B cell (primary cell): ENCODE results near the gene WDR4. TPM values are rescaled to one million over a fixed set of nuclear protein-coding genes. Genes with fewer than 3 reads are reported as not detected.

Source experiments
- ATAC-seq: fragments of 200-7000 bp; cut with Tn5 transposase; one replicate; pipeline ENCODE4 v1.10.0; 2021; ENCODE audit warnings: low read depth, mild to moderate bottlenecking, moderate number of reproducible peaks, moderate library complexity
- CTCF ChIA-PET: fragments of 350-600 bp; sonication (Branson Sonifier 250); formaldehyde crosslinking; loops from one replicate; lab custom pipeline; 2021; ENCODE audit warnings: antibody characterized with exemption, inconsistent platforms; lab: Charles Lee
- POLR2A ChIA-PET: fragments of 350-600 bp; sonication (Branson Sonifier 250); formaldehyde crosslinking; loops from one replicate; lab custom pipeline; 2021; ENCODE audit warnings: antibody characterized with exemption; lab: Charles Lee
- DNase-seq: peaks from one replicate; pipeline ENCODE4 v3.0.0; 2013
- H2AFZ ChIP-seq: 2 replicates; pipeline ENCODE4 v1.6.1; 2012; ENCODE audit warnings: mild to moderate bottlenecking, low read depth, low read length; ENCODE audit not compliant: insufficient read depth, poor library complexity, severe bottlenecking
- H3K27ac ChIP-seq, 2 donors: 1 replicate in 1 of 2; 2 replicates in 1 of 2; pipeline ENCODE4 v1.5.1; 2012 to 2013; ENCODE audit warnings: low read length in 2 of 2, mild to moderate bottlenecking in 2 of 2, moderate library complexity in 1 of 2
- H3K27me3 ChIP-seq, 4 experiments: fragments of 200-600 bp in 1 of 4; sonication (generic) in 1 of 4; replicated peaks in 1 of 4; 1 replicate in 2 of 4; 2 replicates in 2 of 4; pipeline versions ENCODE4 v1.6.1 to v1.7.0; 2013 to 2016; ENCODE audit warnings: low read length in 3 of 4, mild to moderate bottlenecking in 2 of 4, mixed read lengths in 1 of 4, moderate library complexity in 1 of 4; ENCODE audit not compliant: insufficient read depth in 4 of 4, control insufficient read depth in 3 of 4; ENCODE audit errors: control extremely low read depth in 1 of 4
- H3K36me3 ChIP-seq, 2 experiments: replicated peaks in 1 of 2; 1 replicate in 1 of 2; 2 replicates in 1 of 2; pipeline versions ENCODE4 v1.6.1 to v1.7.1; 2013; ENCODE audit warnings: low read length in 1 of 2; ENCODE audit not compliant: insufficient read depth in 2 of 2, control insufficient read depth in 1 of 2; ENCODE audit errors: control extremely low read depth in 1 of 2, extremely low read depth in 1 of 2
- H3K4me1 ChIP-seq, 2 donors: fragments of 200-600 bp in 1 of 2; sonication (generic) in 1 of 2; 1 replicate in 1 of 2; 2 replicates in 1 of 2; pipeline versions ENCODE4 v1.5.1 to v1.6.1; 2013 to 2017; ENCODE audit warnings: low read length in 2 of 2; ENCODE audit not compliant: control insufficient read depth in 2 of 2, insufficient read depth in 2 of 2
- H3K4me2 ChIP-seq: replicated peaks from 2 replicates; pipeline ENCODE3; 2012; ENCODE audit warnings: mild to moderate bottlenecking, low read depth, low read length; ENCODE audit not compliant: poor library complexity, severe bottlenecking
- H3K4me3 ChIP-seq, 5 experiments: fragments of 200-600 bp in 1 of 5; sonication (generic) in 1 of 5; 1 replicate in 3 of 5; 2 replicates in 2 of 5; pipeline versions ENCODE4 v1.5.1 to v1.7.0; 2011 to 2016; ENCODE audit warnings: low read length in 4 of 5, mild to moderate bottlenecking in 4 of 5, low read depth in 2 of 5, control low read depth in 1 of 5, moderate library complexity in 1 of 5; ENCODE audit not compliant: insufficient read depth in 1 of 5; ENCODE audit errors: control extremely low read depth in 1 of 5, extremely low read depth in 1 of 5
- H3K79me2 ChIP-seq: fragments of 200-600 bp; sonication (generic); one replicate; pipeline ENCODE4 v1.6.0; 2016; ENCODE audit warnings: low read length; ENCODE audit not compliant: control insufficient read depth, insufficient read depth
- H3K9ac ChIP-seq: fragments of 200-600 bp; sonication (generic); 2 replicates; pipeline ENCODE4 v1.6.1; 2017; ENCODE audit warnings: mild to moderate bottlenecking, low read length, moderate library complexity
- H3K9me3 ChIP-seq, 3 donors: one replicate each; pipeline versions ENCODE4 v1.6.1 to v1.7.1; 2013; ENCODE audit warnings: low read length in 2 of 3; ENCODE audit not compliant: control insufficient read depth in 2 of 3, insufficient read depth in 1 of 3; ENCODE audit errors: control extremely low read depth in 1 of 3
- H4K20me1 ChIP-seq: 2 replicates; pipeline ENCODE4 v1.6.0; 2012; ENCODE audit warnings: mild to moderate bottlenecking, low read length; ENCODE audit not compliant: insufficient read depth, control insufficient read depth, poor library complexity, severe bottlenecking
- H3K27ac Mint-ChIP-seq: one replicate; pipeline ENCODE4 v1.8.0; 2021; ENCODE audit warnings: mixed read lengths
- H3K27me3 Mint-ChIP-seq: one replicate; pipeline ENCODE4 v1.8.0; 2021; ENCODE audit warnings: mixed read lengths
- H3K4me1 Mint-ChIP-seq: one replicate; pipeline ENCODE4 v1.8.0; 2021; ENCODE audit warnings: mixed read lengths
- H3K4me3 Mint-ChIP-seq: one replicate; pipeline ENCODE4 v1.8.0; 2021; ENCODE audit warnings: mixed read lengths
- H3K9me3 Mint-ChIP-seq: one replicate; pipeline ENCODE4 v1.8.0; 2022; ENCODE audit warnings: mixed read lengths; ENCODE audit not compliant: insufficient read depth
- CTCF ChIP-seq: fragments of 200-600 bp; IDR thresholded peaks from one replicate; pipeline ENCODE4 v1.8.0; 2022; ENCODE audit warnings: antibody characterized with exemption, mild to moderate bottlenecking
- EZH2 ChIP-seq: IDR thresholded peaks from 2 replicates; pipeline ENCODE4 v1.6.1; 2012; ENCODE audit warnings: borderline replicate concordance, low read depth, mild to moderate bottlenecking, moderate library complexity, low read length; ENCODE audit not compliant: insufficient read depth, poor library complexity, severe bottlenecking
- WGBS: methylation state at CpG from one replicate; pipeline ENCODE4 v1.1.5; 2013; ENCODE audit warnings: missing lambda C conversion rate; ENCODE audit not compliant: insufficient coverage; 5-methylcytosine and 5-hydroxymethylcytosine counted together
- intact Hi-C: fragments of 100-400 bp; cut with micrococcal nuclease; formaldehyde crosslinking; loops from one replicate; pipeline ENCODE4 v1.10.0; 2022
- polyA plus RNA-seq: library from polyadenylated mRNA; depleted of rRNA; stranded (reverse); fragments of >200 nt; gene quantifications from 2 replicates; pipeline ENCODE4 v1.2.3, GENCODE V29; 2012
- total RNA-seq, 2 donors: library from RNA; stranded (reverse); fragments of 120-200 nt in 1 of 2; gene quantifications; 1 replicate in 1 of 2; 2 replicates in 1 of 2; pipeline versions ENCODE4 v1.2.3 to v1.2.4, GENCODE V29; 2013 to 2022

Gene WDR4
- total and polyA plus RNA-seq, 2 donors (not counting 1 experiment from before 2014, with no cell fraction given), result 17.7 to 40.1 TPM

DNA sequence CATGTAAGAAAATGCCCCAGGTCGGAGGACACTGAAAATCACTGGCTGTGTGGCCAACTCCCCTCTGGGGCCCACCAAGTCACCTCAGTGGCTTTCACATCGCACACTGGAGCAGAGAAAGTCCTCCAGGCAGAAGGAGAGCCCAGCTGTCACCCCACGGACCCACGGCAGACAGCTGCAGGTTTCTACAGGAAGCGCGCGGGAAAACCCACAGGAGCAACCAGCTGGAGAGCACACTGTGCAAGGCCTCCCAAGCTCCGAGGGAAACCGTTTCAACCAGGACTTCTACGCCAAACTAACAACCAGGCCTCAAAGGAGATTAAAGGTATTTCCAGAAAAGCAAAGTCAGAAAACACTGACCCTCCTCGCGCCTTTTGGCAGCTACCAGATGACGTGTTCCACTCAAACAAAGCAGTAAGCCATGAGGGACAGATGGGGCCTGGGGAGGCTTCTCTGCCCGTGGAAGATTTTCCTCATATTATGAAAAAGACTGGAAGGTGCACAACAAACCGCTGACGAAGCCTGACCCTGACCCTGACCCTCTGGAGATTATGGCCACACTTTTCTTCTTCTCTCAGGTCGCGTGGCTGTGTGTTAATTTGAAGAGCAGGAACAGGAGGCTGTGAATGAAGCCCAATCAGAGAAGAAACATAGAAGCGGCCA lies 21.0 kb downstream of the WDR4 start:
- Histone ChIP-seq H3K27me3 (no peaks in the 10 kb centered on the region), H3K36me3 (peaks cover 2 to 77% of the 10 kb centered on the region in 2 experiments), H4K20me1 (peaks cover 19% of the 10 kb centered on the region), H2AFZ (no peak overlapping the region), H3K79me2 (peaks cover 25% of the 10 kb centered on the region), H3K4me2 (no peak overlapping the region), H3K27ac (no peak overlapping the region), H3K4me3 (no peak overlapping the region), H3K4me1 (no peaks in the 10 kb centered on the region), H3K9ac (no peak overlapping the region), H3K9me3 (no peaks in the 10 kb centered on the region)
- DNase-seq, result no peak
- no peak for ATAC-seq
- H3K27ac Mint-ChIP-seq, result no peak overlapping the region
- no peaks in the 10 kb centered on the region for H3K9me3 Mint-ChIP-seq
- TF ChIP-seq CTCF, result no peak
- TF ChIP-seq EZH2, result no peak
- H3K4me1 Mint-ChIP-seq, result no peaks in the 10 kb centered on the region
- H3K4me3 Mint-ChIP-seq, result no peak overlapping the region
- ChIA-PET POLR2A (no interaction called here), CTCF (interaction anchor here (0.7 kb wide), 1 partner anchor 1209 kb away, joined by 3 read pairs; no protein-coding TSS in a partner anchor)
- 79% methylated on average over 7 of the region's 19 CpGs for WGBS
- no peaks in the 10 kb centered on the region for H3K27me3 Mint-ChIP-seq
- intact Hi-C loops, result no loop called here

GRCh38 chr21:42857216-42857615 lies 22.1 kb downstream of the WDR4 start:
- Histone ChIP-seq H2AFZ (no peak overlapping the region), H3K79me2 (peaks cover 15% of the 10 kb centered on the region), H3K9me3 (no peaks in the 10 kb centered on the region), H3K4me2 (no peak overlapping the region), H3K36me3 (peaks cover 2 to 75% of the 10 kb centered on the region in 2 experiments), H3K4me3 (no peak overlapping the region), H3K27ac (no peak overlapping the region), H3K9ac (no peak overlapping the region), H3K27me3 (no peaks in the 10 kb centered on the region), H3K4me1 (no peaks in the 10 kb centered on the region), H4K20me1 (peaks cover 9% of the 10 kb centered on the region)
- no peak for DNase-seq
- TF ChIP-seq EZH2 (no peak), CTCF (no peak)
- H3K9me3 Mint-ChIP-seq, result no peaks in the 10 kb centered on the region
- no peaks in the 10 kb centered on the region for H3K27me3 Mint-ChIP-seq
- no peak overlapping the region for H3K27ac Mint-ChIP-seq
- 97% methylated on average over 7 of the region's 11 CpGs for WGBS
- intact Hi-C loops, result no loop called here
- no peaks in the 10 kb centered on the region for H3K4me1 Mint-ChIP-seq
- ATAC-seq, result no peak
- no peak overlapping the region for H3K4me3 Mint-ChIP-seq
- POLR2A ChIA-PET, result no interaction called here
- CTCF ChIA-PET, result no interaction called here
